Liver (tissue), 3 donors: ENCODE data around the gene AMACR.

Source experiments
- CTCF ChIP-seq: fragments of 150-350 bp; IDR thresholded peaks from 2 replicates; pipeline ENCODE4 v1.5.1; 2017; ENCODE audit warnings: improper control_type of control experiment, low read depth, low read length; ENCODE audit not compliant: missing input control
- GABPA ChIP-seq, 2 donors: IDR thresholded peaks in 1 of 2; conservative IDR thresholded peaks in 1 of 2; 2 replicates each; pipeline ENCODE4 v1.6.1; 2016; ENCODE audit warnings: antibody characterized with exemption in 2 of 2, mild to moderate bottlenecking in 1 of 2, moderate library complexity in 1 of 2
- REST ChIP-seq: IDR thresholded peaks from 2 replicates; pipeline ENCODE4 v1.6.1; 2016; ENCODE audit warnings: antibody characterized with exemption, mild to moderate bottlenecking
- TF ChIP-seq, protein P1 (sequence below): IDR thresholded peaks from 2 replicates; pipeline ENCODE4 v1.6.1; 2016; ENCODE audit warnings: antibody characterized with exemption
- donor health status: healthy.
- donor health status: healthy.

- TF ChIP-seq CTCF (no peak), REST (no peak), GABPA (IDR thresholded peaks at IDR 0.05 in 1 of 2, conservative IDR thresholded peaks at IDR 0.05 in 1 of 2) (no peak)
- TF ChIP-seq, protein P1, sequence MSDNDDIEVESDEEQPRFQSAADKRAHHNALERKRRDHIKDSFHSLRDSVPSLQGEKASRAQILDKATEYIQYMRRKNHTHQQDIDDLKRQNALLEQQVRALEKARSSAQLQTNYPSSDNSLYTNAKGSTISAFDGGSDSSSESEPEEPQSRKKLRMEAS, result no peak
Measured at GRCh38 chr5:34015120-34015822, 7.4 kb upstream of the AMACR start.
